ENCODE measurements around the gene ADAMTS15.

- TF ChIP-seq CTCF (IDR thresholded peaks at IDR 0.05) (no peak), POLR2AphosphoS5 (IDR thresholded peaks at IDR 0.05) (peak; percentile 98)
Observed at GRCh38 chr11:130403271-130403804, 45.1 kb upstream of the ADAMTS15 start.
